Measurements from ENCODE around the gene ADPRHL1. TPM values are rescaled to one million over a fixed set of nuclear protein-coding genes. Genes with fewer than 3 reads are reported as not detected.

ADPRHL1 gene
- total RNA-seq, 1 experiment from 2014 or later, result 3.9 TPM

- CTCF ChIA-PET, result no interaction called here
- intact Hi-C loops (cut with micrococcal nuclease; ENCODE audit: unreplicated experiment), result no loop called here
- DNase-seq (ENCODE audit: low spot score), result no peak
- TF ChIP-seq EZH2 (IDR thresholded peaks at IDR 0.05; ENCODE audit: borderline replicate concordance, low read depth, low read length, poor library complexity, severe bottlenecking), result no peak
- no peak for TF ChIP-seq CTCF (conservative IDR thresholded peaks at IDR 0.05; ENCODE audit: low read depth, low read length)
- no peak overlapping the region for H3K4me3 ChIP-seq (ENCODE audit: low read depth, low read length, poor library complexity, severe bottlenecking)
- no peak overlapping the region for H3K27ac ChIP-seq (ENCODE audit: low read depth, low read length, poor library complexity, severe bottlenecking)
- H3K9me3 ChIP-seq (ENCODE audit: low read depth, low read length, poor library complexity, severe bottlenecking), result no peaks in the 10 kb centered on the region
- BruUV-seq (replicated peaks), result no TSS peak
- H3K36me3 ChIP-seq (ENCODE audit: insufficient read depth, low read length, poor library complexity, severe bottlenecking), result no peaks in the 10 kb centered on the region
- H3K4me1 ChIP-seq (ENCODE audit: insufficient read depth, low read length, poor library complexity, severe bottlenecking), result no peaks in the 10 kb centered on the region
- POLR2A ChIA-PET (ENCODE audit: low non-redundant PET), result no interaction called here
- H3K27me3 ChIP-seq (replicated peaks; ENCODE audit: insufficient read depth, low read depth, low read length, poor library complexity), result peaks cover 19% of the 10 kb centered on the region
Observed at GRCh38 chr13:113414335-113414734, 39.0 kb downstream of the ADPRHL1 start.

- no peak for TF ChIP-seq CTCF (conservative IDR thresholded peaks at IDR 0.05; ENCODE audit: low read depth, low read length)
- no peak for TF ChIP-seq EZH2 (IDR thresholded peaks at IDR 0.05; ENCODE audit: borderline replicate concordance, low read depth, low read length, poor library complexity, severe bottlenecking)
- no peak overlapping the region for H3K4me3 ChIP-seq (ENCODE audit: low read depth, low read length, poor library complexity, severe bottlenecking)
- POLR2A ChIA-PET (ENCODE audit: low non-redundant PET), result no interaction called here
- no TSS peak for BruUV-seq (replicated peaks)
- no peaks in the 10 kb centered on the region for H3K9me3 ChIP-seq (ENCODE audit: low read depth, low read length, poor library complexity, severe bottlenecking)
- no peak overlapping the region for H3K27ac ChIP-seq (ENCODE audit: low read depth, low read length, poor library complexity, severe bottlenecking)
- intact Hi-C loops (cut with micrococcal nuclease; ENCODE audit: unreplicated experiment), result no loop called here
- no peak for DNase-seq (ENCODE audit: low spot score)
- CTCF ChIA-PET, result no interaction called here
- no peaks in the 10 kb centered on the region for H3K36me3 ChIP-seq (ENCODE audit: insufficient read depth, low read length, poor library complexity, severe bottlenecking)
- no peaks in the 10 kb centered on the region for H3K4me1 ChIP-seq (ENCODE audit: insufficient read depth, low read length, poor library complexity, severe bottlenecking)
- peaks cover 23% of the 10 kb centered on the region for H3K27me3 ChIP-seq (replicated peaks; ENCODE audit: insufficient read depth, low read depth, low read length, poor library complexity)
Observed at GRCh38 chr13:113413898-113414282, 39.4 kb downstream of the ADPRHL1 start.

- Histone ChIP-seq H3K27me3 (replicated peaks; ENCODE audit: insufficient read depth, low read depth, low read length, poor library complexity) (peaks cover 29% of the 10 kb centered on the region), H3K27ac (ENCODE audit: low read depth, low read length, poor library complexity, severe bottlenecking) (no peak overlapping the region), H3K9me3 (ENCODE audit: low read depth, low read length, poor library complexity, severe bottlenecking) (no peaks in the 10 kb centered on the region), H3K4me3 (ENCODE audit: low read depth, low read length, poor library complexity, severe bottlenecking) (no peak overlapping the region), H3K4me1 (ENCODE audit: insufficient read depth, low read length, poor library complexity, severe bottlenecking) (no peaks in the 10 kb centered on the region), H3K36me3 (ENCODE audit: insufficient read depth, low read length, poor library complexity, severe bottlenecking) (no peaks in the 10 kb centered on the region)
- DNase-seq (ENCODE audit: low spot score), result no peak
- ChIA-PET CTCF (no interaction called here), POLR2A (ENCODE audit: low non-redundant PET) (no interaction called here)
- intact Hi-C loops (cut with micrococcal nuclease; ENCODE audit: unreplicated experiment), result no loop called here
- no peak for TF ChIP-seq EZH2 (IDR thresholded peaks at IDR 0.05; ENCODE audit: borderline replicate concordance, low read depth, low read length, poor library complexity, severe bottlenecking)
- no peak for TF ChIP-seq CTCF (conservative IDR thresholded peaks at IDR 0.05; ENCODE audit: low read depth, low read length)
- no TSS peak for BruUV-seq (replicated peaks)
Observed at GRCh38 chr13:113413178-113413897, 40.0 kb downstream of the ADPRHL1 start.
